GM21367 (cell line): ENCODE results near the gene CHRD.
A peak's percentile ranks its signal among the peaks of the same experiment; 100 is the strongest.

Experiments
- ATAC-seq: cut with Tn5 transposase; IDR thresholded peaks from one replicate; pipeline ENCODE4 v1.9.1; 2021; ENCODE audit not compliant: unreplicated experiment

The CHRD gene

DNA sequence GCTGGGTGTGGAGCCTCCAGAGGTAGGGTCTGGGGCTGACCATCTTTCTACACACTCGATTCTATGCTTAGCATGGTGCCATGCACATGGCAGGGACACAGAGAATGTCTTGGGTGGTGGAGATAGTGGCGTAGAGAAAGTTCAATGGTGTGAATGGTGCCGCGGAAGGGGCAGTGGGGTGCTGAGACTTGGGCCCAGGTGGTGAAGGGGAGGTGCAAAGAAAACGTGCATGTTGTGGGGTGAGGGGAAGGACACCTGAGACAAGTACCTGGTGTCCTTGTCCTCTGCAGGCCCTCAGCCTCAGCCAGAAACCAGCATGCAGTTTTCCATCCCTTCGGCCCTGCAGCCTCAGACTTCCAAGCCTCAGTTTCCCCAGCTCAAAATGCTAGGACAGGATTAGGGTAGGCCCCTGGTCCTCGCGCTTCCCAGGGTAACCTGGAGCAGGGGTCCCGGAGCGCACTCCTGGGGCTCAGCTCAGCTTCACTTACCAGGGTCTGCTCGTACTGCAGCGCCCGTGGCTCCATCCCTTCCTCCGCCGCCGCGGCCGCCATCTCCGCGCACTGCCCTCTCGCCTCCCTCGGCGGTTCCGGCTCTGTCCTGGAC, 18.8 kb upstream of the CHRD start:
- no peak for ATAC-seq

DNA sequence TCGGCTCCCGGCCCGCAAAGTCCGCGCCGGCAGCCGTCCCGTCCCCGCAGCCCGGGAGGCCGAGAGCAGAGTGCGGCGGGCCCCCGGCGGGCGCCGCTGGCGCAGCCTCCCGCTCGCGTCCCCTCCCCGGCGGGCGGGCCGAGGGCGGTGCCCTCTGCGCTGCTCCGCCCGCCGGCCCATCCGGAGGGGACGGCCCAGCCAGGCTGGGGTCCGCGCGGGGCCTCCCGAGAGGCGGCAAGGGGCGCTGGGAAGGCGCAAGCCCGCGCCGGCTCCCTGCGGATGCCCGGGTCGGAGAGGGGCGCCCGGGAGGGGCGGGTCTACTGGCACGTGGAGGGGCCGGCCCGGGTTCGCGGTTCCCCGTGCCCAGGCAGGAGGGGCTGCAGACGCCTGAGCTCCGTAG, 18.3 kb upstream of the CHRD start, which contains the start of the genes CLCN2 and POLR2H:
Gene CLCN2 (minus strand): TSS at position 74 of the 400 bp plus-strand sequence. CDS start 126 bp downstream, outside the sequence.
Gene POLR2H (plus strand): TSS at position 179 of the 400 bp plus-strand sequence. CDS start 1,783 bp downstream, outside the sequence.
- ATAC-seq, result peak; percentile 38

GRCh38 chr3:184361932-184362667, 17.8 kb upstream of the CHRD start:
- no peak for ATAC-seq

- ATAC-seq, result peak; percentile 78
These were observed 16.9 kb upstream of the CHRD start for GRCh38 chr3:184362668-184363546.

DNA sequence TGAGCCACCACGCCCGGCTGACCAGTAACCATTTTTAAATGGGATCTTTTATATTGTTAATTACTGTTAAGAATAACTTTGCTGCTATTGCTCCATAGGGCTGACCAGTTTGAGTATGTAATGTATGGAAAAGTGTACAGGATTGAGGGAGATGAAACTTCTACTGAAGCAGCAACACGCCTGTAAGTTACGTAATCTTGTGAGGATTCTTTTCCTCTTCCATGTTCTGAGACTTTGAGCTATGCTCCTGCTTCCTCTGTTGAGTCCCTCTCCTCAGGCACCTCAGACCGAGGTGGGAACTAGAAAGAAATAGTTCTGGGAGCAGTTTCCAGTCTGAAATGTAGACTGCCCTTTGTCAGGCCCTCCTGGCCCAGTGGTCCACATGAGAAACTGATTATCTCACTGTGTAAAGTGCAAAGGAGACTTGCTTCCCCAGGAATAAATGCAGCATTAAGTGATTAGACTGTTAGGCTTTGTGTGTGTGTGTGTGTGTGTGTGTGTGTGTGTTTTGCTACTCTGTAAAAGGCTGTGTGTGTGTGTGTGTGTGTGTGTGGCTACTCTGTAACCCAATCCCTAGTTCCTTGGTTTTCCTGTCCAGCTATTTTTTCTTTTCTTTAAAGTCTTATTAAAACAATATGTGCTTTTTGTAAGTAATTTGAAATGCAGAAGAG, 13.1 kb upstream of the CHRD start:
- ATAC-seq, result no peak

DNA sequence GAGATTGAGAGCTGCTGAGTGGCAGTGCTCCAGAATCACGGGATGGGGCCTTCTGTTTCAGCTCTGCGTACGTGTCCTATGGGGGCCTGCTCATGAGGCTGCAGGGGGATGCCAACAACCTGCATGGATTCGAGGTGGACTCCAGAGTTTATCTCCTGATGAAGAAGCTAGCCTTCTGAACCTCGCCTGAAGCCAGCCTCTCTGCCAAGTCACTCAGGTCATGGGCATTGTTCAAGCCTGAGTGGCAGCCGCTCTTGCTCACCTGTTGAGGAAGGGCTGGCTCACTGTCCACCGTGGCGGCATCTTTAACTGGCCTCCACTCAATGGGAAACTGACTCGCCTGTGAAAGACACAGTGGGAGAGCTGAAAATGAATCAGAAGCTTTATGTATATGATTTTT, 11.7 kb upstream of the CHRD start:
- ATAC-seq, result no peak

DNA sequence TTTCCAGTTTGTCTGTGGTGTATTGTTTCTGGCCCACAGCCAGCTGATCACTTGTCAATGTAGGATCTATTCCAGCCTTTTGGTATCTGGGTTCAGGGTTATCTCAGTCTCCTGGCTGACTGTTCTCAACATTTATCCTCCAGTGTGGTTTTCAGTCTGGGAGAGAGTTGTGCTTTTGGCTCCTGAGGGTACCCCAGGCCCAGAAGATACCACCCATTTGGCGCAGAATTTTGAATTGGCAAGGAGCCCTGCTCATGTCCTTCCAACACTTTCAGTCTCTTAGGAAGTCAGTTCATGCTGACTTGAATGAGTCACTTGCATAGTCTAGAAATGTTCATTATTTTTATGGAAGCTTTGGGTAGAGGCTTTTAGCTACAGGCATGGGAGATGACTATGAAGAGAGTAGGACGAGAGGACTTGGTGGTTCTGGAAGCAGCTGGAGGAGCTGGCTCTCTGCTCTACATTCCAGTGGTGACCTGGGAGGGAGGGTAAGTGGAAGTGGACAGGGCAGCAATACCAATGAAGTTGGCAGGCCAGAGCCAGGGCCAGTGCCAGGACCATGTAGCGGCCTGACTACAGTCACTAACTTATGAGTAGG, 11.2 kb upstream of the CHRD start:
- ATAC-seq, result no peak

DNA sequence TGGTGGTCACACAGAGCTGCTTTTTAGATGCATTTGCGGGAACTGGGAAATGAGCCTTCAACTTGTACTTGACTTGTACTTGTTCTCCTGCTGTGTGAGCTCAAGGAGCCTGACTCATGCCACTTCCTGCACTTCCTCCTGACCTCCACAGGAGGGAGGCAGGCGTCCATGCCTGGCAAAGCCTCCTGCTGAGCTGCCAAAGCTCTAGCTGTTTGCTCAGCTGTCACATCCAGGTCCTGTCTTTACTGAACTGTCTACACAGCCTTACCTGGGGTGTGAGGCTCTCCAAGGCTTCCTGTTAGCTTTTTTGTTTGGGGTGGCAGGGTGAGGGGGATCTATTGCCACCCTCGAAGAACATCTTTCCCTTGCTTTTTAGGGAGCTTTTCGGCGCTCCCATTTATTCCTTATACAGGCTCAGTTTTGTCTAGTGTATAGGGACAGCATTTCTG, 8.3 kb upstream of the CHRD start:
- ATAC-seq, result no peak

GRCh38 chr3:184372296-184372821, 7.5 kb upstream of the CHRD start:
- ATAC-seq, result no peak

DNA sequence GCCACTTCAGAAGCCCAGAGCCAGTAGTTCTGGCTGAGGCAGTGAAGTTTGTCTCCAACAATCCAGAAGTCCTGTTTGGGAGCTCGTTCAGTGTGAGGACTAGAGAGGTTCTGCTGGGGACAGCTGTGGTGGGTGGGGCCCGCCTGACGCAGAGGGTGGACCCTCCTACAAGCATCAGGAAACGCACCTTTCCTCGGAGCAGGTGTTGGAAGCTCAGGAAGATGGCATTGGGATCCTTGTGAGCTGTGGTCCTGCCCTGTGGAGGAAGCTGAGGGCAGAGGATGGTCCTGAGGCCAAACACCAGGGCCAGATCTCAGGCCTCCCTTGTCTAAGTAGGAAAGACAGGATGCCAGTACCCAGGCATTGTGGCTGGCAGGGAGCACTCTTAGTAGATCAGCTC, 6.9 kb upstream of the CHRD start:
- ATAC-seq, result no peak

- ATAC-seq, result no peak
These were observed 6.4 kb upstream of the CHRD start for GRCh38 chr3:184373422-184373821.

GRCh38 chr3:184375747-184376461, 4.0 kb upstream of the CHRD start:
- no peak for ATAC-seq

- ATAC-seq, result no peak
These were observed 2.5 kb upstream of the CHRD start for GRCh38 chr3:184377374-184377773.

DNA sequence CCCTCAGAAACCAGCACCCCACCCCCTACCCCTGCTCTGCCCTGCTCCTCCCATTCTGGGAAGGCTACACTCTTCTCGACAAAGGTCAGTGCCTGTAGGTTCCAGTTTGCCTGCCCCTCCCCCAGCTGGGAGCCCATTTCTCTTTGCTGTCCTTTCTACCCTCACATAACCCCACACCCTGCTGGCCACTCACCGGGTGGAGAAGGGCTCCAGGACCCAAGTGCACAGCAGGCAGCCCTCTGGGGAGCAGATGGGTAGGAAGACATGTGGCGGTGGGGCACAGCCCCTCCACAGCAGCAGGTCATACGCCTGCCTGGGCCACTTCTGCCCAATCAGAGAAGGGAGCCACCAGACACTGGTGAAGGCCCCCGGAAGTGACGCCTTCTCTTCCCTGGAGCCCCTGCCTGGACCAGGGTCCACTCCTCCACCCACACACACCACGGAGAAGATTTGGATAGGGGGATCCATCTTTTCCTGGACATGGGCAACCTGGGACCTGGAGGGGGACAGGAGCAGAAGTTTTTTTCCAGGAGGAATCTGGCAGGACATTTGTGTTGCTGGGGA, 1.9 kb upstream of the CHRD start, which contains the start of gene THPO:
Gene THPO (minus strand): TSS at position 326 of the 564 bp plus-strand sequence. CDS start 1,948 bp downstream, outside the sequence.
- no peak for ATAC-seq

- ATAC-seq, result no peak
These were observed 1.1 kb upstream of the CHRD start for GRCh38 chr3:184378651-184379357.

DNA sequence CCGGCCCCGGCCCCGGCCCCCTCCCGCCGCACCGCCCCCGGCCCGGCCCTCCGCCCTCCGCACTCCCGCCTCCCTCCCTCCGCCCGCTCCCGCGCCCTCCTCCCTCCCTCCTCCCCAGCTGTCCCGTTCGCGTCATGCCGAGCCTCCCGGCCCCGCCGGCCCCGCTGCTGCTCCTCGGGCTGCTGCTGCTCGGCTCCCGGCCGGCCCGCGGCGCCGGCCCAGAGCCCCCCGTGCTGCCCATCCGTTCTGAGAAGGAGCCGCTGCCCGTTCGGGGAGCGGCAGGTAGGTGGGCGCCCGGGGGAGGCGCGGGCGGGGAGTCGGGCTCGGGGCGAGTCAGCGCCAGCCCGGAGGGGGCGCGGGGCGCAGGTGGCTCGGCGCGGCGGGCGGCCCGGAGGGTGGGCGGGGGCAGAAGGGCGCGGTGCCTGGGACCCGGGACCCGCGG, 352 bp downstream of the CHRD start:
- no peak for ATAC-seq

GRCh38 chr3:184380627-184381260, 890 bp downstream of the CHRD start:
- no peak for ATAC-seq
